SK-N-SH treated with all-trans-retinoic acid at 6 μM for 48 hours (cell line): ENCODE data around the gene LTBP1.

Experiments used
- BACH2 ChIP-seq: fragments of 250-450 bp; sonication (Bioruptor Pico); IDR thresholded peaks from 2 replicates; pipeline ENCODE4 v1.9.0; 2021; ENCODE audit warnings: mild to moderate bottlenecking, borderline replicate concordance
- ESRRG ChIP-seq: fragments of 250-450 bp; sonication (Bioruptor Pico); IDR thresholded peaks from 2 replicates; pipeline ENCODE4 v1.6.1; 2021; ENCODE audit warnings: mild to moderate bottlenecking
- RARB ChIP-seq: fragments of 250-450 bp; sonication (Bioruptor Pico); IDR thresholded peaks from 2 replicates; pipeline ENCODE4 v1.8.0; 2021; ENCODE audit warnings: mild to moderate bottlenecking, moderate library complexity
- TCF4 ChIP-seq: fragments of 250-450 bp; sonication (Bioruptor Pico); IDR thresholded peaks from 2 replicates; pipeline ENCODE4 v1.8.0; 2021; ENCODE audit warnings: mild to moderate bottlenecking, moderate library complexity, borderline replicate concordance
- ZC3H10 ChIP-seq: fragments of 250-450 bp; sonication (Bioruptor Pico); IDR thresholded peaks from 2 replicates; pipeline ENCODE4 v1.5.1; 2021; ENCODE audit warnings: mild to moderate bottlenecking, moderate library complexity

DNA sequence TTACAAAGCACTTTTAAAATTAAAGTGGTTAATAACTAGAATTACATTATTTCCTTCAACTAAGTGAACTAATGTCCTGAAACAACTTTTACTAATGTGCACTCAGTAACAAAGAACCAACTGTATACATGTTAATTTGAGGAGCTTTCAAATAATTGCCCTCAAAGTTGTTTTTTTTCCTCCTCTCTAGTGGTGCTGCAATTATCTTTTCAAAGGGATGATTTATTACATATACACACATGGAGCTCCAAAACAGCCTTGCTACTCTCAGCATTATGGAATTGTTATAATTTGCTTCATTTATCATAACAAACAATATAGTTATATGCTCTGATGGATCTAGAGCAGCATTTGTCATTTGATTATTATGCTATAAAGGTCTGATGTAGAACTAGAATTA is 283.4 kb downstream of the LTBP1 start:
- no peak for TF ChIP-seq ESRRG (CRISPR knock-in tag)
- no peak for TF ChIP-seq TCF4 (CRISPR knock-in tag)
- no peak for TF ChIP-seq RARB (CRISPR knock-in tag)
- no peak for TF ChIP-seq BACH2 (CRISPR knock-in tag)
- no peak for TF ChIP-seq ZC3H10 (CRISPR knock-in tag)
